ENCODE measurements around the gene PROSER2. TPM values are rescaled to one million over a fixed set of nuclear protein-coding genes. Genes with fewer than 3 reads are reported as not detected.

PROSER2 gene
- total RNA-seq, 2 donors from 2014 or later = 10.3 to 11.3 TPM

GRCh38 chr10:11856678-11857077 is 33.5 kb downstream of the PROSER2 start:
- DNase-seq = no peak
- intact Hi-C loops (cut with DNase I, micrococcal nuclease) = no loop called here
- ATAC-seq = peak; percentile 66

- ATAC-seq (no peak), DNase-seq (no peak)
- intact Hi-C loops (cut with DNase I, micrococcal nuclease) = no loop called here
Observed at GRCh38 chr10:11858093-11858492, 34.9 kb downstream of the PROSER2 start.

- DNase-seq = no peak
- intact Hi-C loops (cut with DNase I, micrococcal nuclease) = no loop called here
- no peak for ATAC-seq
Observed at GRCh38 chr10:11861341-11861740, 38.2 kb downstream of the PROSER2 start.

- no peak for ATAC-seq
- no peak for DNase-seq
- intact Hi-C loops (cut with DNase I, micrococcal nuclease) = no loop called here
Observed at GRCh38 chr10:11861811-11862428, 38.8 kb downstream of the PROSER2 start.

GRCh38 chr10:11863353-11864109 is 40.4 kb downstream of the PROSER2 start:
- ATAC-seq = no peak
- intact Hi-C loops (cut with DNase I, micrococcal nuclease) = no loop called here
- no peak for DNase-seq

- intact Hi-C loops (cut with DNase I, micrococcal nuclease) = no loop called here
Observed at GRCh38 chr10:11864727-11865126, 41.6 kb downstream of the PROSER2 start.

GRCh38 chr10:11865561-11865960 is 42.4 kb downstream of the PROSER2 start:
- no peak for ATAC-seq
- intact Hi-C loops (cut with DNase I, micrococcal nuclease) = no loop called here
- no peak for DNase-seq

More at GRCh38 chr10:11864727-11865126, 41.6 kb downstream of the PROSER2 start:
- ATAC-seq (no peak), DNase-seq (no peak)

- intact Hi-C loops (cut with DNase I, micrococcal nuclease) = no loop called here
- DNase-seq (no peak), ATAC-seq (no peak)
Observed at GRCh38 chr10:11866199-11866925, 43.2 kb downstream of the PROSER2 start.

GRCh38 chr10:11869219-11869618 is 46.1 kb downstream of the PROSER2 start:
- intact Hi-C loops (cut with DNase I, micrococcal nuclease) = no loop called here
- DNase-seq (no peak), ATAC-seq (no peak)

GRCh38 chr10:11869743-11870460 is 46.7 kb downstream of the PROSER2 start:
- intact Hi-C loops (cut with DNase I, micrococcal nuclease) = no loop called here
- ATAC-seq = no peak
- no peak for DNase-seq

GRCh38 chr10:11870461-11870780 is 47.3 kb downstream of the PROSER2 start:
- DNase-seq (no peak), ATAC-seq (no peak)
- intact Hi-C loops (cut with DNase I, micrococcal nuclease) = no loop called here

GRCh38 chr10:11870900-11871400 is 47.8 kb downstream of the PROSER2 start:
- intact Hi-C loops (cut with DNase I, micrococcal nuclease) = no loop called here
- DNase-seq (no peak), ATAC-seq (no peak)

GRCh38 chr10:11871466-11871865 is 48.3 kb downstream of the PROSER2 start:
- intact Hi-C loops (cut with DNase I, micrococcal nuclease) = no loop called here
- ATAC-seq (no peak), DNase-seq (no peak)

GRCh38 chr10:11874568-11875493 is 51.7 kb downstream of the PROSER2 start:
- DNase-seq = no peak
- intact Hi-C loops (cut with DNase I, micrococcal nuclease) = no loop called here
- peak; percentile 24 for ATAC-seq

- DNase-seq (peak; percentile 75 to 88), ATAC-seq (peak; percentile 96)
- intact Hi-C loops (cut with DNase I, micrococcal nuclease) = no loop called here
Observed at GRCh38 chr10:11875494-11876281, 52.5 kb downstream of the PROSER2 start.

- no peak for DNase-seq
- intact Hi-C loops (cut with DNase I, micrococcal nuclease) = no loop called here
- no peak for ATAC-seq
Observed at GRCh38 chr10:11876324-11876723, 53.2 kb downstream of the PROSER2 start.

- ATAC-seq = no peak
- DNase-seq = no peak
- intact Hi-C loops (cut with DNase I, micrococcal nuclease) = no loop called here
Observed at GRCh38 chr10:11876805-11877590, 53.8 kb downstream of the PROSER2 start.
